GM19372 (cell line): Measurements from ENCODE around the gene CLDN17.

Source experiments
- ATAC-seq: cut with Tn5 transposase; IDR thresholded peaks from one replicate; pipeline ENCODE4 v1.9.1; 2021; ENCODE audit warnings: mild to moderate bottlenecking, low read depth, moderate library complexity; ENCODE audit not compliant: unreplicated experiment

The CLDN17 gene

GRCh38 chr21:30126576-30126975, 40.0 kb downstream of the CLDN17 start:
- no peak for ATAC-seq

- no peak for ATAC-seq
Observed at GRCh38 chr21:30117631-30118030, 49.0 kb downstream of the CLDN17 start.

GRCh38 chr21:30116479-30116878, 50.1 kb downstream of the CLDN17 start:
- ATAC-seq, result no peak
